Activated naive CD4-positive, alpha-beta T cell treated with anti-CD3 and anti-CD28 coated beads for 36 hours (primary cell): ENCODE data around the gene DCC. TPM values are rescaled to one million over a fixed set of nuclear protein-coding genes. Genes with fewer than 3 reads are reported as not detected.

ENCODE experiments used
- CTCF ChIA-PET: fragments of 350-600 bp; sonication (Branson Sonifier 250); formaldehyde crosslinking; loops from one replicate; lab custom pipeline; 2021; ENCODE audit warnings: antibody characterized with exemption; lab: Charles Lee
- DNase-seq: peaks from one replicate; pipeline ENCODE4 v3.0.0-alpha.2; 2020
- H3K27ac Mint-ChIP-seq: one replicate; pipeline ENCODE4 v1.8.0; 2021; ENCODE audit warnings: mild to moderate bottlenecking, mixed read lengths
- H3K27me3 Mint-ChIP-seq: one replicate; pipeline ENCODE4 v1.8.0; 2021; ENCODE audit warnings: low read depth, mixed read lengths
- H3K36me3 Mint-ChIP-seq: one replicate; pipeline ENCODE4 v1.8.0; 2021; ENCODE audit warnings: low read depth, mixed read lengths
- H3K4me1 Mint-ChIP-seq: one replicate; pipeline ENCODE4 v1.8.0; 2021; ENCODE audit warnings: low read depth, mixed read lengths
- H3K4me3 Mint-ChIP-seq: one replicate; pipeline ENCODE4 v1.8.0; 2021; ENCODE audit warnings: mild to moderate bottlenecking, moderate library complexity, mixed read lengths
- H3K9me3 Mint-ChIP-seq: one replicate; pipeline ENCODE4 v1.8.0; 2021; ENCODE audit warnings: mixed read lengths
- intact Hi-C: fragments of 100-400 bp; cut with micrococcal nuclease; formaldehyde crosslinking; loops from one replicate; pipeline ENCODE4 v1.15.1; 2023
- total RNA-seq, 2 experiments: library from RNA; stranded (reverse); gene quantifications; one replicate each; pipeline ENCODE4 v1.2.3, GENCODE V29; 2021

DCC gene
- total RNA-seq, 2 experiments from 2014 or later = not detected

DNA sequence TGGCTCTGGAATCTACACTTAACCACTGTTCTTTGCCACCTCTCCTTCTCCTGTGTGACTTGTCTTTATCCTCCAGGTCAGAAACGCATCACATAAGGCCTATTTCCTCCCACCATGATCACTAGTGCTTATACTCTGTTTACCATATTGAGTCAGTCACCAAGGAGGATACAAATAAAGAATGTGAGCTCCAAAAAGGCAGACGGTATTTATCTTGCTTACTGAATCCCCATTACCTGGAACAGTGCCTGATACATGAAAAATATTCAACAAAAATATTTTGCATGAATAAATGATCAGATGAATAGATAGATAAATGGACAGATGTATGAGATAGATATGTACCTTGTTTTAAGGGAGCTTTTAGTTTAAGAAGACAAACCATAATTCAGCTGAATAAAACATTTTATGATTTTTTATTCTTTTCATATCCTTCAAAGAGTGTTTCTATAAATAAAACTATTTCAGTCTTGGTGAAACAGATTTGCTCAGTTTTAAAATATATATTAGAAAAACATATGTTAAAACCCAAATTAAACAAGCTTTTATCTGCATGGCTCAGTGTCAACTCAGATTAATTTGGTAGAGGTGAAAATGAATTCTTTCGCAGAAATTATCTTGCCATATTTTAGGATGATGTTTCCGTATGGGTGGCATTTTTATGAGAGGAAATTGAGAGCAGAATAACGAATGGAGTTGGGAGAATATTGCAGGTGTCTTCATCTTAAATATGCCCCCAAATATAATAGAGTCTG lies 799.9 kb downstream of the DCC start:
- intact Hi-C loops = no loop called here
- CTCF ChIA-PET = no interaction called here

DNA sequence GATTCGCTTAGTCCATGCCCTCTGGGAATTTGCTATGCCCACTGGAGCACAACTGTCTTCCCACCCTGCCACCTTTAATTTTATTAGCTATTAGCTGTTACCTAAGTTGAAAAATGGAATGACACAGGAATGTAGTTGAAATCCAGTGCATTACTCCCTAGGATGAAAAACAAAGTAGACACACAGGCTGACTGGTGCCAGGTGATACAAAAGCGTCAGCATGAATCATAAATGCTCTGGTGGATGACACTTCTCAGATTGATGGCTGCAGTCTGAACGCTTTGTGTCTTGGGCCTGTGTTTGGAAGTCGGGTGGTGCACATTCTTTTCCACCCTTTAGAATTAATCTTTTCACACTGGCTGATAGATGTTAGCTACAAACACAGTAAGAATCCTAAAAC lies 802.0 kb downstream of the DCC start:
- DNase-seq = no peak
- no peak overlapping the region for H3K27ac Mint-ChIP-seq
- CTCF ChIA-PET = interaction anchor here (0.6 kb wide), 1 partner anchor 1221 kb away, joined by 3 read pairs; no protein-coding TSS in a partner anchor
- H3K4me1 Mint-ChIP-seq = no peaks in the 10 kb centered on the region
- intact Hi-C loops = no loop called here
- no peaks in the 10 kb centered on the region for H3K27me3 Mint-ChIP-seq
- peaks cover 15% of the 10 kb centered on the region for H3K9me3 Mint-ChIP-seq
- no peak overlapping the region for H3K4me3 Mint-ChIP-seq
- no peaks in the 10 kb centered on the region for H3K36me3 Mint-ChIP-seq

More for the DNA sequence above, 799.9 kb downstream of the DCC start:
- no peaks in the 10 kb centered on the region for H3K27me3 Mint-ChIP-seq
- H3K9me3 Mint-ChIP-seq = peaks cover 15% of the 10 kb centered on the region
- no peak overlapping the region for H3K4me3 Mint-ChIP-seq
- H3K4me1 Mint-ChIP-seq = no peaks in the 10 kb centered on the region
- H3K36me3 Mint-ChIP-seq = no peaks in the 10 kb centered on the region
- DNase-seq = no peak
- no peak overlapping the region for H3K27ac Mint-ChIP-seq

GRCh38 chr18:53147472-53147871 lies 807.5 kb downstream of the DCC start:
- CTCF ChIA-PET = interaction anchor here (0.7 kb wide), 1 partner anchor 10 kb away, joined by 3 read pairs; no protein-coding TSS in a partner anchor
- H3K4me3 Mint-ChIP-seq = no peak overlapping the region

GRCh38 chr18:53148123-53148522 lies 808.1 kb downstream of the DCC start:
- Mint-ChIP-seq H3K4me1 (no peaks in the 10 kb centered on the region), H3K9me3 (peaks cover 4% of the 10 kb centered on the region), H3K27ac (no peak overlapping the region)

More at GRCh38 chr18:53147472-53147871, 807.5 kb downstream of the DCC start:
- intact Hi-C loops = no loop called here
- peaks cover 4% of the 10 kb centered on the region for H3K9me3 Mint-ChIP-seq
- no peaks in the 10 kb centered on the region for H3K36me3 Mint-ChIP-seq
- DNase-seq = no peak
- H3K27ac Mint-ChIP-seq = no peak overlapping the region
- H3K27me3 Mint-ChIP-seq = no peaks in the 10 kb centered on the region
- H3K4me1 Mint-ChIP-seq = no peaks in the 10 kb centered on the region

DNA sequence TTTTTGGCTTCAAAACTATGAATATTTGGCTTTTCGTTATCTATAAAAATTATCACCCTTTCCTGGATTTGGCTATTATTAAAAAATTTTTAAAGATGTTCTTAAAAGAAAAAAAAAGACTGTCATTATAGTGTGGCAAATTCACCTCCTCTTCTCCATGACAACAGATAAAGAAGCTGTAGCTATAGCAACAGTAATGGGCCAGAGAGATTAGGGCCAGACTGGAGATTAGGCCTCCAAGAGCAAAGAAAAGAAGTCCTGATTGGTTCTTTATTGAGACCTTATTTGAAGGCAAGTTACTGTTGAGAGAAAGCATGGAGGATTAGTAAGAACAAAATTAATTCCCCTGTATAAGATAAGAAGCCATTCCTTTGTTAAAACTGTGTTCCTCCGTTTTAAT lies 812.5 kb downstream of the DCC start:
- no peak overlapping the region for H3K27ac Mint-ChIP-seq
- H3K36me3 Mint-ChIP-seq = no peaks in the 10 kb centered on the region
- DNase-seq = no peak
- H3K27me3 Mint-ChIP-seq = no peaks in the 10 kb centered on the region
- intact Hi-C loops = no loop called here
- CTCF ChIA-PET = no interaction called here
- H3K9me3 Mint-ChIP-seq = peaks cover 2% of the 10 kb centered on the region
- no peaks in the 10 kb centered on the region for H3K4me1 Mint-ChIP-seq
- H3K4me3 Mint-ChIP-seq = no peak overlapping the region

More at GRCh38 chr18:53148123-53148522, 808.1 kb downstream of the DCC start:
- CTCF ChIA-PET = interaction anchor here (0.7 kb wide), 1 partner anchor 11 kb away, joined by 3 read pairs; no protein-coding TSS in a partner anchor
- intact Hi-C loops = no loop called here
- Mint-ChIP-seq H3K36me3 (no peaks in the 10 kb centered on the region), H3K27me3 (no peaks in the 10 kb centered on the region), H3K4me3 (no peak overlapping the region)
- DNase-seq = no peak

- intact Hi-C loops = no loop called here
- no peaks in the 10 kb centered on the region for H3K4me1 Mint-ChIP-seq
- no peak overlapping the region for H3K4me3 Mint-ChIP-seq
- H3K27ac Mint-ChIP-seq = no peak overlapping the region
- H3K9me3 Mint-ChIP-seq = peaks cover 2% of the 10 kb centered on the region
- DNase-seq = peak; percentile 10
- no peaks in the 10 kb centered on the region for H3K27me3 Mint-ChIP-seq
- CTCF ChIA-PET = interaction anchor here (1.1 kb wide), 1 partner anchor 10 kb away, joined by 3 read pairs; no protein-coding TSS in a partner anchor
- no peaks in the 10 kb centered on the region for H3K36me3 Mint-ChIP-seq
Observed at GRCh38 chr18:53153281-53153680, 813.3 kb downstream of the DCC start.

DNA sequence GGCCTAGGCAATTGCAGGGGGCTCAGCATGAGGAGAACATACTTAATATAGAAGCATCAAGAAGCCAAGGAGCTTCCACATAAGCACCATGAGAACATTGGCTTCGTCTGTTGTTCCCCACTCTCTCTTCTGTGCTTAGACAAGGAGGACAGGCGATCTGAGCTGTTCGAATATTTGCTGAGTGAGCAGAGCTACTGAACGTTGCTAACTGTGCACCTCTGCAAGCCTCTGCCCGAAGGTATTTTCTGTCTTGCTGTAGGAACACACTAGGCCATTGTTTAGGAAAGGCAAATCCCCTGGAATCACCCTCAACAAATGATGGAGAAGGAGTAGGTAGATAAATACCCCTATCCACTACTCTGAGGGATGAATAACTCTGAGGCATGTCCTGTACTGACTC lies 813.8 kb downstream of the DCC start:
- Mint-ChIP-seq H3K36me3 (no peaks in the 10 kb centered on the region), H3K27ac (no peak overlapping the region), H3K27me3 (no peaks in the 10 kb centered on the region), H3K9me3 (peaks cover 2% of the 10 kb centered on the region), H3K4me3 (no peak overlapping the region), H3K4me1 (no peaks in the 10 kb centered on the region)
- no peak for DNase-seq
- intact Hi-C loops = no loop called here
- CTCF ChIA-PET = interaction anchor here (1.1 kb wide), 1 partner anchor 10 kb away, joined by 3 read pairs; no protein-coding TSS in a partner anchor

DNA sequence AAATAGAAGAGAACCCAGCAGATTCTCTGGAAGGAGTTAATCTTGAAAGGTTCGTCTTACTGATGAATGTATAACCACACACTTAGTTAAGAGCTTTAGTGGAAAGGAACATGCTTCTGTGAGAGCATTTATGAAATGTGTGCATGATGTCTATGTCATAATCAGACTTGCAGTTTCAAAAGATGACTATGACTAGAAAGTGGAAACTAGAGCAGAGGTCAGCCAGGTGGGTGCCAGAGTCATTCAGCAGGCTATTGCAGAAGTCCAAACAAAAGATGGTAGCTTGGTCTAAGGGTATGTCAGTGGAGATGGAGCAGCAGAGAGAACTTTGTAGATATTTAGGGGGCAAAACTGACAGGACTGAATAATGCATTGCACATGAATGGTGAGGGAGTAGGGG lies 825.8 kb downstream of the DCC start:
- Mint-ChIP-seq H3K27me3 (no peaks in the 10 kb centered on the region), H3K4me1 (no peaks in the 10 kb centered on the region), H3K4me3 (no peak overlapping the region), H3K27ac (no peak overlapping the region), H3K9me3 (peaks cover 4% of the 10 kb centered on the region), H3K36me3 (no peaks in the 10 kb centered on the region)
- CTCF ChIA-PET = interaction anchor here (0.5 kb wide), 1 partner anchor 482 kb away, joined by 8 read pairs; no protein-coding TSS in a partner anchor
- intact Hi-C loops = no loop called here
- DNase-seq = no peak

GRCh38 chr18:53169346-53169745 lies 829.3 kb downstream of the DCC start:
- Mint-ChIP-seq H3K9me3 (no peaks in the 10 kb centered on the region), H3K27ac (no peak overlapping the region), H3K4me1 (no peaks in the 10 kb centered on the region), H3K4me3 (no peak overlapping the region), H3K36me3 (no peaks in the 10 kb centered on the region), H3K27me3 (no peaks in the 10 kb centered on the region)
- intact Hi-C loops = no loop called here
- CTCF ChIA-PET = no interaction called here
- no peak for DNase-seq

- no peak for DNase-seq
- Mint-ChIP-seq H3K27ac (no peak overlapping the region), H3K27me3 (no peaks in the 10 kb centered on the region), H3K36me3 (no peaks in the 10 kb centered on the region), H3K4me1 (no peaks in the 10 kb centered on the region), H3K4me3 (no peak overlapping the region), H3K9me3 (no peaks in the 10 kb centered on the region)
- CTCF ChIA-PET = no interaction called here
- intact Hi-C loops = no loop called here
Observed at GRCh38 chr18:53191634-53192033, 851.6 kb downstream of the DCC start.

DNA sequence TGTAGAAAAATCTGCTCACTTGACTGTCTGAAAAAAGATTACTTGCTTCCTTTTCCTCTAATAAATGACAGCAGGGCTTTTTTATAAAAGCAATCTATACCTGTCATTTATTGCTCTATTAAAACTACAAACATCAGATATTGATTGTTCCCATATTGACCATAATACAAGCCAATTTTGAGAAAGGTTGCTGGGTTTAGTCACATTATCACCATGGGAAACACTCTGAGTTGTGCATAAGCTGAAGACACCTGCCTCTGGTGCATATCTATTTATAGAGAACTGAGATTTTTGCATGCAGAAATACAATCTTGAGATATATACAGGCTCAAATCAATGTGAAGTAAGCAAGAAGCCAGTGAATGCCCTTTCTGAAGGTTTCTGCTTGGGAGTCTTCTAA lies 853.9 kb downstream of the DCC start:
- Mint-ChIP-seq H3K4me3 (no peak overlapping the region), H3K9me3 (no peaks in the 10 kb centered on the region), H3K27ac (no peak overlapping the region), H3K27me3 (no peaks in the 10 kb centered on the region), H3K36me3 (no peaks in the 10 kb centered on the region), H3K4me1 (no peaks in the 10 kb centered on the region)
- CTCF ChIA-PET = no interaction called here
- intact Hi-C loops = no loop called here
- no peak for DNase-seq

DNA sequence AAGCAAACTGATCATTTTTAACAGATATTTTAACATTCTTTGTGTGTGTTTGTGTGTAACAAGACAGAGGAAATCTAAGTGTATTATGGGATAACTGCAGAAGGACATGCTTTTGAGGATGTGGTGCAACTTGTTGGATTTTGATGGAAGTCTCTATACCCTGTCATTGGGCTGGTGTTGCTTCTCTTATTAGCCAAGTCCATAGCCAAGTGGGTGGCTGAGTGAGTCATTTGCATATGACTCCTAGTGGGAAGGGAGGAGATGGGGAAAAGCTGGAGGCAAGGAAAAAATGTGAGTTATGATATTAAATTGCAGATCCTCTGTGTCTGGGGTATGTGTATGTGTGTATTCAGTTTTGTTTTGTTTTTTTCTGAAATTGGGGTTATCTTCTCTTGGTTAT lies 879.9 kb downstream of the DCC start:
- Mint-ChIP-seq H3K4me1 (no peaks in the 10 kb centered on the region), H3K9me3 (no peaks in the 10 kb centered on the region), H3K4me3 (no peak overlapping the region), H3K27ac (no peak overlapping the region), H3K36me3 (no peaks in the 10 kb centered on the region), H3K27me3 (no peaks in the 10 kb centered on the region)
- intact Hi-C loops = no loop called here
- CTCF ChIA-PET = no interaction called here
- no peak for DNase-seq
